HG03469 (cell line): Measurements from ENCODE around the gene EYA4.

Source experiments
- ATAC-seq: cut with Tn5 transposase; IDR thresholded peaks from one replicate; pipeline ENCODE4 v1.9.1; 2021; ENCODE audit warnings: mild to moderate bottlenecking, moderate library complexity, moderate number of reproducible peaks; ENCODE audit not compliant: unreplicated experiment

Gene EYA4, protein sequence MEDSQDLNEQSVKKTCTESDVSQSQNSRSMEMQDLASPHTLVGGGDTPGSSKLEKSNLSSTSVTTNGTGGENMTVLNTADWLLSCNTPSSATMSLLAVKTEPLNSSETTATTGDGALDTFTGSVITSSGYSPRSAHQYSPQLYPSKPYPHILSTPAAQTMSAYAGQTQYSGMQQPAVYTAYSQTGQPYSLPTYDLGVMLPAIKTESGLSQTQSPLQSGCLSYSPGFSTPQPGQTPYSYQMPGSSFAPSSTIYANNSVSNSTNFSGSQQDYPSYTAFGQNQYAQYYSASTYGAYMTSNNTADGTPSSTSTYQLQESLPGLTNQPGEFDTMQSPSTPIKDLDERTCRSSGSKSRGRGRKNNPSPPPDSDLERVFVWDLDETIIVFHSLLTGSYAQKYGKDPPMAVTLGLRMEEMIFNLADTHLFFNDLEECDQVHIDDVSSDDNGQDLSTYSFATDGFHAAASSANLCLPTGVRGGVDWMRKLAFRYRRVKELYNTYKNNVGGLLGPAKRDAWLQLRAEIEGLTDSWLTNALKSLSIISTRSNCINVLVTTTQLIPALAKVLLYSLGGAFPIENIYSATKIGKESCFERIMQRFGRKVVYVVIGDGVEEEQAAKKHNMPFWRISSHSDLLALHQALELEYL

DNA sequence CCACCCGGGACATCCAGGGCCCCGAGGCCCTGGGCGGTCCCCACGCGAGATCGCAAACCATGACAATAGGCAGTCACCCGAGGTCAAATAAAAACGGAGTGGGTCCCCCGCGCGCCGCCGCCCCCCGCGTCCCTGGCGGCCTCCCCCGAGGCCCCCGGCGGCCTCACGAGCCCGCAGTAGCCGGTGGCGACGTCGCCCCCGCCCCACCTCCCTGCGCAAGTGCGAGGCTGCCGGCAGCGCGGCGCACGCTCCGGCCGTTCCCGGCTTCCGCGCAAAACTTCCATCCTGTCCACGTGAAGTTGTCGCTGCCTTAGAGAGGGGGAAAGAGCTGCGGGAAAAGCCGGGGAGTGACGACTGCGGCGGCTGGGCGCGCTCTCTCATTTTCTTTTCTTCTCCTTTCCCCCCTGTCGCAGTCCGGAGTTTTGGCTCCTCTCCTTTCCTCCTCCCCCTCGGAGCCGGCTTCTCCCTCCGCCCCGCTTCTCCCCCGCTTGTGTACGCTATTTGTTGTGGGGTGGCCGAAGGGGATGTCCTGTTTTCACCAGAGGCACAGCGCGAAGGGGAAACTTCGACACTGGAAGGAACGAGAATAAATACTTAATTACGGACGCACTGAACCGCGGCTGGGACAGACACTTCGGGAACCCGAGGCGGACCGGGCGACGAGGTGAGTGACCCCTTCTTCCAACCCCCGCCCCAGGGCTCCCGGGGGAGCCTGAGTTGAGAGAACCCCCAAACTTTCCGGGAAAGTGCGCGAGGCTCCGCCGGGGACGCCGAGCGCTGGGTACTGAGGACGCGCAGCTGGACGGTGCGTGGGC lies at the start of gene EYA4:
TSS of gene EYA4 (plus strand) at position 272 of the 815 bp plus-strand sequence. CDS start 33,424 bp downstream, outside the sequence.
- ATAC-seq = no peak

DNA sequence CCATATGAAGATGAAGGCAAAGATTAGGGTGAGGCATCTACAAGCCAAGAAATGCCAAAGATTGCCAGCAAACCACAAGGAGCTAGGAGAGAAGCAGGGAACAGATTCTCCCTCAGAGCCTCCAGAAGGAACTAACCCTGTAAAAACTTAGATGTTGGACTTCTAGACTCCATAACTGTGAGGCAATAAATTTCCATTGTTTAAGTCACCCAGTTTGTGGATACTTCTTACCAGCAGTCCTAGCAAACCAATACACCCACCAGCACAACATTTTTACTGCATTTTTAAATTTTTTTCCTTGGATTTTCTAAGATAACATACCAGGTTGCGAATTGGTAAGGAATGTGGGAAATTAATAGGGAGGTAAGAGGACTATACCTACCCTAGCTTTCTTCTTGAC lies 47.8 kb upstream of the EYA4 start:
- no peak for ATAC-seq

DNA sequence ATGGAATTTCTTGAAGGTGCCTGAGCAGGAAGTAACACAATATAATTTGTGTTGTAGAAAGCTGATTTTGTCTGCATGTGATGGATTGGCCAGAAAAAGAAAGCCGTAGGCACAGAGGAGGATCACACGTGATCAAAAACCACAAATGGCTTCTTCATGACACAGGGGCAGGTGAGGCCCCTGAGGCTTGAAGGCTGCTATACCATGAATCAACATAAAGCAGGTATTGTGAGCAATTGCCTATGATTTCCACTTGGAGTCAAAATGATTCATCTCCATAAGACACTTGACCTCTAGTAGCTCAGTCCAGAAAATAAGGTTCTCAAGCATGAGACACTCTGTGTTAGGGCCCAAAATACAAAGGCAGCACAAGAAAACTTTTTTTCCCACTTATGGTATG lies 42.4 kb upstream of the EYA4 start:
- ATAC-seq = no peak

GRCh38 chr6:133201231-133201630 lies 39.9 kb upstream of the EYA4 start:
- no peak for ATAC-seq

DNA sequence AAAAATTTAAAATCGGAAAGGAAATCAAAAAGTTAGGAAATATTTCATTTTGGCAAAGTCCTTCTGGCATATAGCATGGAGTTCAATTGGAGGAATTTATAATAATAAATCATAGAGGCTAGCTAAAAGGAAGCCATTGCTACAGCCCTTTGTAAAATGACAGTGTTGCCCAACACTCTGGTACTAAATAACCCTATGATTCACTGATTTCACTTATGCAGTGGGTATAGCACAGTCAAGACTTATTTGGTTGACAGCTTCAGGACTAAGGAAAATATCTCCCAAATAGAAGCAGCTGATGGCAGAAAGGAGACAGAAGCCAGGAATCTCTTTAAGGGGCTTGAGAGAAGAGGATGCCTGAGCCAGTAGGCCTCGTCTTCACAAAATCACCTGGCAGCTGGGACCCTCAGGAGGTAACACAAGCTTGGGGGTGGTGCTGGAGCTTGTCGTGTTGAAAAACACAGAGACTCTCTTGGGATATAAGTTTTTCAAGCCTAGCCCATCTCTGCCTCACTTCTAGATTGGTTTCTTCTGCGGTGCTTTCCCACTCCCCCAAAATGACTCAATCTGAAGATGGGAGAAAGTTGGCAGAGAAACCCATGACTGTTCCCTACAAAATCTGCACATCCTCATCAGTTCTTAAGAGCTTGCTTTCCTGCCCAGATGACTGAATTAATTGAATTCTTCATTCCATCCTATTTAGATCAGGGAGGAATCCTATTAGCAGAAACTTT lies 38.4 kb upstream of the EYA4 start:
- ATAC-seq = no peak

- no peak for ATAC-seq
These were observed 37.8 kb upstream of the EYA4 start for GRCh38 chr6:133203344-133203697.

- no peak for ATAC-seq
These were observed 35.9 kb upstream of the EYA4 start for GRCh38 chr6:133205304-133205703.

DNA sequence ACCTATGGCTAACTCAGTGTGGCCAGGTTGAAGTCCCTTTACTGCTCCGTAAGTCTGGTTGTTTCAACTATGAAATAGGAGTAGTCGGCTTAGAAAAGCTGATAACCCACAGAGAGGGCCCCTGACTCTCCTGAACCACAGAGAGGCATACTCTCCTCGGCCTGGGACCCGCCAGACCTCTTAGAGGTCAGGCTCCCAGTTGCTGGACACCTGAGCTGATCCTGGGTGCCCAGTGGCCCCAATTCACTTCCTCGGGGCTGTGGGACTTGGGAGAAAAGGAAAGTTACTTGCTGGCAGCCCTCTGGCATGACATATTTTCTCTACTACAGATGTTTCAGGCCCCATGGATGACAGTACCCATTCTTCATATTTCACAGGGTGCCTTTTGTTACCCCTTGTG lies 34.2 kb upstream of the EYA4 start:
- ATAC-seq = no peak

DNA sequence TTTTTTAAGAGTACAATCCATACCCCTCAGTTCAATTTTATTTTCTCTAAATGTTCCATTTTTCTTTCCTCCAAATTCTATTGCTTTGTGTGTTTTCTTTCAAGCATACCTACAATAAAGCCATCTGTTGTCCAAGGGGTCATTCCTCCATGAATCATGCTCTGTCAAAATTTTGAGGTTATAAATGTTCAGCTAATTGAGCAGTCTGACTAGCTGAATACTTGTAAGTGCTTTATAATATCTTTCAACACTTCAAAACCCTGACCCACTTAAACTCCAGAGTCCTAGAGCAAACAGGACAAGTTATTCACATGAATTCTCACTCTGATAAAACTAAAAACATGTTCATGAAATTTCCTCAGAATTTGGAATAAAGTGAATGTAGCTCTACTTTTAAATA lies 33.4 kb upstream of the EYA4 start:
- ATAC-seq = no peak

DNA sequence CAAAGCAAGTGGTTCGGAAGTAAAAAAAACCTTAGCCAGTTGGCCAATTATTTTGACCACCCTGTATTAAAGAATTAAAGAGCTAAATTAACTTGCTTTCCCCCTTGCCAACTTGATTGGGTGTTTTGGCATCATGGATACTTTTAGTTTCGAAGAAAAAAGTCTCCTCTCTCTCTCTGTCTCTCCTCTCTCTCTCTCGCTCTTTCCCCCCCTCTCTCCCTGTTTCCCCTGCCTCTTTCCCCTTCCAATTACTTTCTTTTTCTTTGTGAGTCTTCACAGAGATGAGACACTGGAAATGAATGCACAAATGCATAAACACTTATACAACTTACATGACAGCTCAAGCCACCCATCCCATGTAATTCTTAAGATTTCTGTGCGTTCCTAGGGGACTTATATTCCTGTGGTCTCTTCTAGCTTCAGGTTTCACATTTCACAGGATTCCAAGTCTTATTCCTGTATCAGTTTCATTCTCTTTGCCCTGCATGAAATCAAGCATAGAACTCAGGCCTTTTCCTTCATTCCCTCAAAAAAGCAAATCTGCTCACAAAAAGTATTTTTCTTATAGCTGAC lies 32.9 kb upstream of the EYA4 start:
- ATAC-seq = no peak

- ATAC-seq = no peak
These were observed 26.9 kb upstream of the EYA4 start for GRCh38 chr6:133214267-133214666.

DNA sequence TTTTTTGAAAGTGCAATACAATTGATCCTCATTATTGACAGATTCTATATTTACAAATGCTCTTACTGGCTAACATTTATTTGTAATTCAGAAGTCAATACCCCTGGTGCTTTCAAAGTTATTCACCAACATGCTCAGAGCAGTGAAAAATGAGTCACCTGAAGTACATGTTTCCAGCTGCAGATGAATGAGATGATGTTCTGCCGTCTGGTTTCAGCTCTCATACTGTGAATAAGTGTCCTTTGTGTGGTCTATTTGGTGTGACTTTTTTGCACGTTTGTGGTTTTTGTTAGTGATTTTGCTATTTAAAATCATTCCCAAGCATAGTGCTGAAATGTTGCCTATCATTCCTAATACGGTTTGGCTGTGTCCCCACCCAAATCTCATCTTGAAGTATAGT lies 22.3 kb upstream of the EYA4 start:
- ATAC-seq = no peak

DNA sequence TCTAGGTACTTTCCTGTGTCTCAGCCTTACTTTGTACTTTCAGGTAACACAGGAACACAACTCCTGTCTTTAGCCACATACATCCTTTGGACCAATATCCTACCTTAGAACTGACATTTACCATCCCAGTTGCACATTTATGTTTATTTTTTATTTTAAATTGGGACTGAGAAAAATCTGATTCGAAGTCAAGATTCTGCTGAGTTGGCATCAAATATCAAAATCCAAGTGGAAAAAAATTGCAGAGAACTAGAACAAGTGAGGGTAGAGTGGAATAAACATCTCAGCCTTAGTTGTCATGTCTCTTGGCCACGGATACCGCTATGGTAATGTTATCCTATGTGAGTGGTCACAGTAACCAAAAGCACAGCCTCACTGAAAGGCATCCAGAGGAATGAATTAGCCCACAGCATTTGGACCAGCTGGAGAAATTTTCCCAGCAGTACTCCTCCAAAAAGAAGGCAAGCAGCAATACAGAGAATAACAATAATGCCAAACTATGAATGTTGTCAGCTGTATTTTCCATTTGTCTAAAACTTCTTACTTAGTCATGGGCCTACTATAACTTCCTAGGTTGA lies 17.6 kb upstream of the EYA4 start:
- ATAC-seq = no peak

DNA sequence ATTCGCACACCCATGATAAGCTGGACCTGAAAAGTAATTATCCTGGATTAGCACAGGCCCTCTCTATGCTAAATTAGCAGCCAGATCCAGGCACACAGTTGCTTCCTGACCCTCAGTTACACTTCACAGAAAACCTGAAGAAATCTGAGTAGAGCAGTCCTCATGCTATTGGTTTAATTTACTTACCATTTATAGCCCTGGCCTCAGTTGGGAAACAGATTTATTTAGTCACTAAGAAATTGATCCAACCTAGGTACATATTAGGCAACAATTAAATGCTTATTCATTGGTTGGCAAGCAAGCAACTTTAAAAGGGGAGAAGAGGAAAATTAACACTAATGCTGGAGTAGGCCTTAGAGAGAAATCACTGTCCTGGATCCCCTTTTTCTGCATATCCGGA lies 15.6 kb upstream of the EYA4 start:
- ATAC-seq = no peak

GRCh38 chr6:133227344-133227743 lies 13.8 kb upstream of the EYA4 start:
- ATAC-seq = no peak

DNA sequence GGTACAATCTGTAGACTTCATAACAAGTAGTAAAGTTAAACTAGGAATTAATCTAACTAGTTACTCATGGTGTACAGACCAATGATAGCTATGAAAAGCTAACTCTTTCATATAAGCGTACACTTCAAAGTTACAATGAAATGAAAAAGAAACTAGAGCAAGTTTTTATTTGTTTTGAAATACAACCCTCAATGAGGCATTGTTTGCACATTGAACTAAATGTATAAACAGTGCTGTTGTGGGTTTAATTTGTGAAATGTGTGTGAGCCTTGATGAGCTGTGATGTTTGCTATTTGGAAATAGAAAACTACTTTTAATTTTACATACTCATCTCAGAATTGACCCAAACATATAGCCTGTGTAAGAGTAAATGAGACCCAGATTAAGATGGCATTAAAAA lies 11.1 kb upstream of the EYA4 start:
- no peak for ATAC-seq

DNA sequence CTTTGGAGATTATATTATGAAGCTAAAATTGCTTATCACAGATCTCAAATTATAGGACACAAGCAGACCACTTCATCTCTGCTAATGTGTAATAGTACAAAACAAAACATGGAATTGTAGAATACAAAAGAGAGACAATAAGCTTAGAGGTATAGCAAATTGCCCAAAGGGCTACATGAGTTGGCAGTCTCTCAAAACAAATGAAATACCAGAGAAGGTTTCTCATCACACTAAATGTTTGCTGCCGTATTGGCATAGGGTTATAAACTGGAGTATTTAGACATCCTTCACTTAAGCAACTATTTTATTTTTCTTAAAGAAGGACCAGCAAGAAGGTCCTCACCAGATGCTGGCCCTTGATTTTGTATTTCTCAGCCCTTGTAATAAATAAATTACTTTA lies 5.9 kb upstream of the EYA4 start:
- no peak for ATAC-seq

- no peak for ATAC-seq
These were observed 4.2 kb upstream of the EYA4 start for GRCh38 chr6:133236932-133237331.

GRCh38 chr6:133240511-133241085 lies 559 bp upstream of the EYA4 start:
- ATAC-seq = no peak
